GM23248 (cell line): Measurements from ENCODE around the gene SEL1L2. TPM values are rescaled to one million over a fixed set of nuclear protein-coding genes. Genes with fewer than 3 reads are reported as not detected.

ENCODE experiments used
- DNase-seq: peaks from one replicate; pipeline ENCODE4 v3.0.0-alpha.2; 2015
- H2AFZ ChIP-seq: fragments of 200-600 bp; sonication (generic); 2 replicates; pipeline ENCODE4 v1.6.1; 2016; ENCODE audit warnings: antibody characterized with exemption
- H3F3A ChIP-seq: fragments of 200-600 bp; sonication (generic); 2 replicates; pipeline ENCODE4 v1.6.1; 2016; ENCODE audit warnings: mild to moderate bottlenecking, antibody characterized with exemption, mixed run types; ENCODE audit not compliant: insufficient read depth
- H3K27ac ChIP-seq: fragments of 200-600 bp; sonication (generic); 2 replicates; pipeline ENCODE4 v1.5.1; 2016; ENCODE audit warnings: mild to moderate bottlenecking
- H3K27me3 ChIP-seq: fragments of 200-600 bp; sonication (generic); replicated peaks from 2 replicates; pipeline ENCODE4 v1.6.1; 2016; ENCODE audit warnings: mild to moderate bottlenecking; ENCODE audit not compliant: insufficient read depth
- H3K36me3 ChIP-seq: fragments of 200-600 bp; sonication (generic); 2 replicates; pipeline ENCODE4 v1.6.1; 2016; ENCODE audit warnings: low read depth, mild to moderate bottlenecking
- H3K4me1 ChIP-seq: fragments of 200-600 bp; sonication (generic); 2 replicates; pipeline ENCODE4 v1.6.1; 2016; ENCODE audit warnings: mild to moderate bottlenecking; ENCODE audit not compliant: insufficient read depth
- H3K4me2 ChIP-seq: fragments of 200-600 bp; sonication (generic); one replicate; pipeline ENCODE4 v1.6.1; 2016; ENCODE audit warnings: mild to moderate bottlenecking; ENCODE audit not compliant: unreplicated experiment
- H3K4me3 ChIP-seq: fragments of 200-600 bp; sonication (generic); 2 replicates; pipeline ENCODE4 v1.5.1; 2016; ENCODE audit warnings: mild to moderate bottlenecking
- H3K79me2 ChIP-seq: fragments of 200-600 bp; sonication (generic); 2 replicates; pipeline ENCODE4 v1.6.1; 2016; ENCODE audit warnings: mild to moderate bottlenecking; ENCODE audit not compliant: insufficient read depth
- H3K9ac ChIP-seq: fragments of 200-600 bp; sonication (generic); 2 replicates; pipeline ENCODE4 v1.6.1; 2016; ENCODE audit warnings: mild to moderate bottlenecking
- H3K9me2 ChIP-seq: fragments of 200-600 bp; sonication (generic); 2 replicates; pipeline ENCODE4 v1.6.1; 2016; ENCODE audit warnings: mixed run types, mild to moderate bottlenecking, moderate library complexity; ENCODE audit not compliant: insufficient read depth
- H3K9me3 ChIP-seq: fragments of 200-600 bp; sonication (generic); one replicate; pipeline ENCODE4 v1.6.1; 2017; ENCODE audit warnings: low read depth
- H4K20me1 ChIP-seq: fragments of 200-600 bp; sonication (generic); 2 replicates; pipeline ENCODE4 v1.6.0; 2016; ENCODE audit not compliant: insufficient read depth
- EZH2 ChIP-seq: fragments of 200-600 bp; sonication (generic); IDR thresholded peaks from 2 replicates; pipeline ENCODE4 v1.6.1; 2018; ENCODE audit warnings: antibody characterized with exemption, mild to moderate bottlenecking; ENCODE audit not compliant: insufficient read depth, poor library complexity, severe bottlenecking
- EZH2phosphoT487 ChIP-seq: fragments of 200-600 bp; sonication (generic); IDR thresholded peaks from 2 replicates; pipeline ENCODE4 v1.6.1; 2018; ENCODE audit warnings: antibody characterized with exemption, moderate library complexity, mild to moderate bottlenecking, low read depth; ENCODE audit not compliant: insufficient read depth
- WGBS, 2 experiments: methylation state at CpG; one replicate each; pipeline ENCODE4 v1.1.6; 2015 to 2017; ENCODE audit warnings: low lambda C conversion rate in 2 of 2, low coverage in 1 of 2; ENCODE audit errors: missing lambda C conversion rate in 2 of 2; 5-methylcytosine and 5-hydroxymethylcytosine counted together
- in situ Hi-C: fragments of 300-500 bp; cut with MboI; formaldehyde crosslinking; loops from 2 replicates; pipeline ENCODE4 v1.15.0; 2020
- polyA plus RNA-seq: library from polyadenylated mRNA; unstranded; fragments of >200 nt; fragmentation: Nextera tagmentation; extraction: Ambion mirVana; gene quantifications from 2 replicates; pipeline ENCODE4 v1.2.1, GENCODE V29; 2016
- total RNA-seq: library from RNA; depleted of rRNA; stranded (reverse); fragments of >200 nt; shearing (Covaris generic); gene quantifications from 2 replicates; pipeline ENCODE4 v1.2.3, GENCODE V29; 2014

Gene SEL1L2
- total and polyA plus RNA-seq, 2 experiments from 2014 or later = 0.73 TPM; not detected in 1

DNA sequence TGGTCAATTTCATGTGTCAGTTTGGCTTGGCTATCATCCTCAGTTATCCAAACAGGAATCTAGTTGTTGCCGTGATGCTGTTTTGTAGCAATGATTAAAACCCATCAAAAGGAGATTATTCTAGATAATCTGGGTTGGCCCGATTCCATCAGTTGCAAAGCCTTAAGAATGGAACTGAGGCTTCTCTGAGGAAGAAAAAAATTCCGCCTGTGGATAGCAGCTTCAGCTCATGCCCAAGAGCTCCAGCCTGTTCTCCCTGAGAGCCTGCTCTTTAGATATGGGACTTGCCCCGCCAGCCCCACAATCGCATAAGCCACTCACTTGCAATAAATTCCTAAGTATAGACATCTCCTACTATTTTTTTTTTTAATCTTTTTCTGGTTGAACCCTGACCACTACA is 61.5 kb downstream of the SEL1L2 start:
- in situ Hi-C loops = no loop called here
- WGBS, 2 experiments = 94 to 96% methylated on average over 5 of the region's 5 CpGs
- H3F3A ChIP-seq = peaks cover 13% of the 10 kb centered on the region

GRCh38 chr20:13927171-13927570 is 63.2 kb downstream of the SEL1L2 start:
- no peak overlapping the region for H2AFZ ChIP-seq
- no peaks in the 10 kb centered on the region for H3K9me3 ChIP-seq
- H3K27me3 ChIP-seq = no peaks in the 10 kb centered on the region
- H3K36me3 ChIP-seq = no peaks in the 10 kb centered on the region
- H3F3A ChIP-seq = peaks cover 17% of the 10 kb centered on the region
- no peaks in the 10 kb centered on the region for H3K79me2 ChIP-seq
- in situ Hi-C loops = no loop called here
- no peak for TF ChIP-seq EZH2phosphoT487
- no peak for TF ChIP-seq EZH2
- H3K9me2 ChIP-seq = no peaks in the 10 kb centered on the region
- no peaks in the 10 kb centered on the region for H4K20me1 ChIP-seq
- H3K4me3 ChIP-seq = no peak overlapping the region
- H3K4me1 ChIP-seq = peaks cover 28% of the 10 kb centered on the region
- H3K9ac ChIP-seq = no peak overlapping the region
- no peak for DNase-seq
- WGBS, 2 experiments = 79 to 93% methylated on average over 2 of the region's 2 CpGs
- no peak overlapping the region for H3K4me2 ChIP-seq
- H3K27ac ChIP-seq = no peak overlapping the region

More for the DNA sequence above, 61.5 kb downstream of the SEL1L2 start:
- no peak for TF ChIP-seq EZH2
- Histone ChIP-seq H3K9me3 (no peaks in the 10 kb centered on the region), H3K27ac (no peak overlapping the region), H2AFZ (no peak overlapping the region), H3K4me3 (no peak overlapping the region), H3K36me3 (no peaks in the 10 kb centered on the region), H3K4me2 (no peak overlapping the region), H4K20me1 (no peaks in the 10 kb centered on the region), H3K9ac (no peak overlapping the region), H3K4me1 (peaks cover 21% of the 10 kb centered on the region), H3K27me3 (no peaks in the 10 kb centered on the region), H3K9me2 (no peaks in the 10 kb centered on the region), H3K79me2 (no peaks in the 10 kb centered on the region)
- no peak for DNase-seq

DNA sequence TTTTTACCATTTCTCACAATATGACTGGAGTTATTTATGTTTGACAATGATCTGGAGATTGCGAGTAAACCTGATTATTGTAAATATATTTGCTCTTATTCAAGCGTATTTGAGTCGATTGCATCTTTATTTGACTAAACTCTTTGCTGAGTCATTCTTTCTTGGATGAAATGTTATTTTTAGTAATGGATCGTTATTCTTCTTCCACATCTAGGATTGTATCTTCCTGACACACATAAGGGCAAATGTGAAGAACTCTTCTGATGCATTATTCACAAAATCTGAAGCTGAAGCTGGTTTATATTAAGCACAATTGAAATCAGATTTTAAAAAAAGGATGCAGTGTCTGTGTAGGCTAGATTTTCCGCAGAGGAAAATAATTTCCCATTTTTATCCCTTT is 68.2 kb downstream of the SEL1L2 start:
- WGBS, 2 experiments = 7 to 13% methylated on average over 5 of the region's 5 CpGs
- H3K4me3 ChIP-seq = peak overlapping the region; percentile 27

DNA sequence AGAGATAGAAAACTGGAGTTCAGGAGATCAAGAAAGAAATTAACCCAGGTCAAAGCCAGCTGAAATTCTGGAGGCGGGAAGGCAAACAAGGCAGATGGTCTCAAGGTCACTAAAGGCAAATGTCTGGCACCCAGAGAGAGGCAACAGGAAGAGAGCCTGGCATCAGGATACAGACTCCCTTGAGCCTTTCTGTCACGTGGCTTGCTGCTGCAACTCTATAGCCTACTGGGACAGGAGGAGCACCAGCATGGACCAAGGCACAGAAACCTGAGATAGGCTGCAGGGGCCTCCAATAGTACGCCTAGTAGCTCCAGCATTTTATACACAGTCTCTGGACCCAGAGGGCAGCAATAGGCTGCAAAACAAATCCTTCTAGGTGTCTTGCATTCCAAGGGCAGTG is 75.1 kb downstream of the SEL1L2 start:
- Histone ChIP-seq H4K20me1 (no peaks in the 10 kb centered on the region), H3K36me3 (no peaks in the 10 kb centered on the region), H3K9me2 (no peaks in the 10 kb centered on the region), H2AFZ (no peak overlapping the region), H3F3A (no peaks in the 10 kb centered on the region), H3K4me3 (no peak overlapping the region), H3K9ac (no peak overlapping the region), H3K27me3 (no peaks in the 10 kb centered on the region), H3K79me2 (no peaks in the 10 kb centered on the region), H3K4me1 (no peaks in the 10 kb centered on the region), H3K27ac (no peak overlapping the region), H3K4me2 (no peak overlapping the region), H3K9me3 (no peaks in the 10 kb centered on the region)
- DNase-seq = no peak
- in situ Hi-C loops = no loop called here
- WGBS, 2 experiments = 81 to 87% methylated on average over 3 of the region's 3 CpGs
- TF ChIP-seq EZH2phosphoT487 (no peak), EZH2 (no peak)

More for the DNA sequence above, 68.2 kb downstream of the SEL1L2 start:
- peak; percentile 59 for DNase-seq
- H3F3A ChIP-seq = peaks cover 7% of the 10 kb centered on the region; the same call in 1 of the 2 replicates
- peaks cover 20% of the 10 kb centered on the region for H3K4me1 ChIP-seq
- no peaks in the 10 kb centered on the region for H3K36me3 ChIP-seq
- H4K20me1 ChIP-seq = no peaks in the 10 kb centered on the region
- H3K27me3 ChIP-seq = no peaks in the 10 kb centered on the region
- no peaks in the 10 kb centered on the region for H3K9me2 ChIP-seq
- H3K9ac ChIP-seq = no peak overlapping the region
- TF ChIP-seq EZH2 (no peak), EZH2phosphoT487 (no peak)
- in situ Hi-C loops = no loop called here
- H3K4me2 ChIP-seq = peak overlapping the region; percentile 63
- H3K79me2 ChIP-seq = no peaks in the 10 kb centered on the region
- no peaks in the 10 kb centered on the region for H3K9me3 ChIP-seq
- H2AFZ ChIP-seq = peak overlapping the region; percentile 23; the same call in 1 of the 2 replicates
- no peak overlapping the region for H3K27ac ChIP-seq

DNA sequence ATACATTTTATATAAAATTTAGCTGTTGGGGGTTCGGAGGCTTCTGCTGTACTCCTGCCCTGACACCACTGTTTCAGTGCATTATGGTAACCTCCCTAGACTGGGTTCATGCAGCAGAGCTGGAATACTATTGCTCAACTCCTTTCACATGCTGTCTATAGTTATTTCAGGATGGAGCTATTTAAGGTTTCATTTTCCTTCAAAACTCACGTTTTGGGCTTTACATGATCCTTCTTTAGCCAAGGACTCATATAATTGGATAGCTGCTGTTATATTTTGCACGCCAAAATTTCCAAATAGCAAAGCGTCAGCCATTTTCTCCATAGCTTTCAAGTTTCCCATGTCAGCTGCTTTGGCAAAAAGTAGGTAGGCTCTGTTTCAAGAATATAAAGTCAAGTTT is 76.8 kb downstream of the SEL1L2 start:
- Histone ChIP-seq H3F3A (no peaks in the 10 kb centered on the region), H3K4me2 (no peak overlapping the region), H3K4me1 (no peaks in the 10 kb centered on the region), H3K27me3 (no peaks in the 10 kb centered on the region), H3K9me3 (no peaks in the 10 kb centered on the region), H3K79me2 (no peaks in the 10 kb centered on the region), H4K20me1 (no peaks in the 10 kb centered on the region), H3K4me3 (no peak overlapping the region), H3K27ac (no peak overlapping the region), H3K9ac (no peak overlapping the region), H3K36me3 (no peaks in the 10 kb centered on the region), H3K9me2 (no peaks in the 10 kb centered on the region), H2AFZ (peak overlapping the region; percentile 56)
- 16 to 20% methylated on average over 4 of the region's 4 CpGs for WGBS, 2 experiments
- TF ChIP-seq EZH2 (no peak), EZH2phosphoT487 (no peak)
- in situ Hi-C loops = no loop called here
- peak; percentile 8 for DNase-seq
